Measurements from ENCODE around the gene LKAAEAR1.

LKAAEAR1 gene

GRCh38 chr20:64045346-64046011 is 38.7 kb downstream of the LKAAEAR1 start:
- TF ChIP-seq CTCF (IDR thresholded peaks at IDR 0.05; ENCODE audit: low read depth, low read length), result no peak
- no peak overlapping the region for H3K4me3 ChIP-seq (ENCODE audit: low read depth, low read length)
- in situ Hi-C loops (cut with HindIII; ENCODE audit: low sequenced_read_pairs), result no loop called here
- no peak for DNase-seq (ENCODE audit: low read depth, low spot score)

GRCh38 chr20:64044484-64045247 is 39.5 kb downstream of the LKAAEAR1 start:
- DNase-seq (ENCODE audit: low read depth, low spot score), result peak; percentile 38
- in situ Hi-C loops (cut with HindIII; ENCODE audit: low sequenced_read_pairs), result no loop called here
- no peak for TF ChIP-seq CTCF (IDR thresholded peaks at IDR 0.05; ENCODE audit: low read depth, low read length)
- no peak overlapping the region for H3K4me3 ChIP-seq (ENCODE audit: low read depth, low read length)

GRCh38 chr20:64043768-64044167 is 40.4 kb downstream of the LKAAEAR1 start:
- DNase-seq (ENCODE audit: low read depth, low spot score), result no peak
- no peak overlapping the region for H3K4me3 ChIP-seq (ENCODE audit: low read depth, low read length)
- no peak for TF ChIP-seq CTCF (IDR thresholded peaks at IDR 0.05; ENCODE audit: low read depth, low read length)
- in situ Hi-C loops (cut with HindIII; ENCODE audit: low sequenced_read_pairs), result no loop called here

- no peak for TF ChIP-seq CTCF (IDR thresholded peaks at IDR 0.05; ENCODE audit: low read depth, low read length)
- no peak for DNase-seq (ENCODE audit: low read depth, low spot score)
- in situ Hi-C loops (cut with HindIII; ENCODE audit: low sequenced_read_pairs), result no loop called here
- no peak overlapping the region for H3K4me3 ChIP-seq (ENCODE audit: low read depth, low read length)
Measured at GRCh38 chr20:64042054-64042781, 42.0 kb downstream of the LKAAEAR1 start.

- DNase-seq (ENCODE audit: low read depth, low spot score), result no peak
- in situ Hi-C loops (cut with HindIII; ENCODE audit: low sequenced_read_pairs), result no loop called here
- no peak for TF ChIP-seq CTCF (IDR thresholded peaks at IDR 0.05; ENCODE audit: low read depth, low read length)
- no peak overlapping the region for H3K4me3 ChIP-seq (ENCODE audit: low read depth, low read length)
Measured at GRCh38 chr20:64041781-64042053, 42.5 kb downstream of the LKAAEAR1 start.

GRCh38 chr20:64041040-64041780 is 43.0 kb downstream of the LKAAEAR1 start:
- TF ChIP-seq CTCF (IDR thresholded peaks at IDR 0.05; ENCODE audit: low read depth, low read length), result no peak
- DNase-seq (ENCODE audit: low read depth, low spot score), result no peak
- no peak overlapping the region for H3K4me3 ChIP-seq (ENCODE audit: low read depth, low read length)
- in situ Hi-C loops (cut with HindIII; ENCODE audit: low sequenced_read_pairs), result no loop called here
